Kidney tubule cell (primary cell): ENCODE results near the gene OR52K1.
"Not testable (repeated sequence)": the region's sequence is repeated elsewhere in the genome, so short reads cannot be mapped to it uniquely, and the experiment has no call there.

ENCODE experiments used
- DNase-seq: peaks from one replicate; pipeline ENCODE4 v3.0.0-alpha.2; 2018; ENCODE audit warnings: low spot score

The OR52K1 gene

GRCh38 chr11:4491878-4492606 is 9.6 kb downstream of the OR52K1 start:
- DNase-seq = no peak

GRCh38 chr11:4493480-4493818 is 11.0 kb downstream of the OR52K1 start:
- no peak for DNase-seq

GRCh38 chr11:4495487-4495886 is 13.0 kb downstream of the OR52K1 start:
- DNase-seq = no peak

- peak; percentile 42 for DNase-seq
Observed at GRCh38 chr11:4495986-4496385, 13.5 kb downstream of the OR52K1 start.

- no peak for DNase-seq
Observed at GRCh38 chr11:4496557-4497248, 14.3 kb downstream of the OR52K1 start.

- DNase-seq = no peak
Observed at GRCh38 chr11:4508886-4509285, 26.4 kb downstream of the OR52K1 start.

GRCh38 chr11:4511282-4512245 is 29.1 kb downstream of the OR52K1 start:
- DNase-seq = no peak

GRCh38 chr11:4514196-4514595 is 31.8 kb downstream of the OR52K1 start:
- DNase-seq = no peak

- no peak for DNase-seq
Observed at GRCh38 chr11:4522339-4522738, 39.9 kb downstream of the OR52K1 start.

- no peak for DNase-seq
Observed at GRCh38 chr11:4522752-4523151, 40.3 kb downstream of the OR52K1 start.

GRCh38 chr11:4523666-4524065 is 41.2 kb downstream of the OR52K1 start:
- no peak for DNase-seq

GRCh38 chr11:4527926-4528325 is 45.5 kb downstream of the OR52K1 start:
- no peak for DNase-seq

- not testable (repeated sequence) for DNase-seq
Observed at GRCh38 chr11:4531686-4532085, 49.2 kb downstream of the OR52K1 start.

GRCh38 chr11:4539603-4540219 is 57.3 kb downstream of the OR52K1 start:
- peak; percentile 35 for DNase-seq

GRCh38 chr11:4541071-4541470 is 58.6 kb downstream of the OR52K1 start:
- no peak for DNase-seq
